Tongue (tissue), 2 donors: ENCODE results near the gene ST6GAL1. TPM values are rescaled to one million over a fixed set of nuclear protein-coding genes. Genes with fewer than 3 reads are reported as not detected.
"Not testable (repeated sequence)": the region's sequence is repeated elsewhere in the genome, so short reads cannot be mapped to it uniquely, and the experiment has no call there.

Experiments
- DNase-seq: peaks from one replicate; pipeline ENCODE4 v3.0.0-alpha.2; 2015
- total RNA-seq: library from RNA; depleted of rRNA; stranded (reverse); fragments of >200 nt; gene quantifications from one replicate; pipeline ENCODE4 v1.2.3, GENCODE V29; 2014

The ST6GAL1 gene
- total RNA-seq, 1 donor from 2014 or later = 34.3 TPM

DNA sequence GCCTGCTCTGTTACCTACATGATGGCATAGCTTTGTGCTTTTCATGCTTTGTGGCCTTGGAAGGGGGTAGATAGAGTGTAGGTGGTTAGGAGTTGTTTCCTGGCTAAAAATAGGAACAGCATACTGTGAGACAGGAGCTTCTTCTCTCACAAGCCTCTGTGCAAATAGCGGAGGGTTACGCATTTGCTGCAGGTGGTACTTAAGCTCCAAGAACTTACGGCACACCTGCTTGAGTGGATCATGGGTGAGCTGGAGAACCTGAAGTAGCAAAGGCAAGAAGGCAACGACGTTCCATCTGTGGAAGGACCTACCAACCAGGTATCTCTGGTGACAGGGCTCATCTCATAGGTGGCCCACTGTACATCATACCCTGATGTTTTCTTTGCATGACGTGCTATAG, 66.0 kb downstream of the ST6GAL1 start:
- DNase-seq = no peak

DNA sequence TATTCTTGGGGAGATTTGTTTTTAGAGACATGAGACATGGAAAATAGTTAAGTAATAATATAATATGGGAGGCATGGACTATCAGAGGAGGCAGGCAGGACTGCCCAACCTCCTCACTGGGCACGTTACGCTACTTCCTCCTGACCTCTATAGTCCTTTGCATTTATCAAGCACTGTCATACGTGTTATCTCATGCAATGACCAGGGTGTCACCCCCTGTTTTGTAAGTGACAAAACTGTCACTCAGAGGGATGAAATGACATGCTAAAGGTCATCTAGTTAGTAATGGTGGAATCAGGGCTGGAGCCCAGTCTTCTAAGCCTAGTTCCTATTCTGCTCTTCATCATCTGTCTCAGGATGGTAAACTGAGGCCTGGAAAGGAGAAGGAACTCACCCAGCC, 66.7 kb downstream of the ST6GAL1 start:
- no peak for DNase-seq

DNA sequence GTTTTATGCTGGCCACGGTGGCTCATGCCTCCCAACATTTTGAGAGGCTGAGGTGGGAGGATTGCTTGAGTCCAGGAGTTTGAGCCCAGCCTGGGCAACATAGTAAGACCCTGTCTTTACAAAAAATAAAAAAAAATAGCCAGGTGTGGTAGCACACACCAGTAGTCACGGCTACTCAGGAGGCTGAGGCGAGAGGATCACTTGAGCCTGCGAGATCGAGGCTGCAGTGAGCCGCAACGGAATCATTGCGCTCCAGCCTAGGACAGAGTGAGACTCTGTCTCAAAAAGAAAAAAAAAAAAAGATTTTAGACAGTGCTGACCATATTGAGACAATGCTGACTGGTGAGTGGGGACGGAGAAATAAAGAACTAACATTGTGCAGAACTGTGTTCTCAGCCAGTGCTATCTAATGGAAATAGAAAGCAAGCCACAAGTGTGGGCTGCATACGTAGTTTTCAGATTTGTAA, 67.2 kb downstream of the ST6GAL1 start:
- DNase-seq = no peak

DNA sequence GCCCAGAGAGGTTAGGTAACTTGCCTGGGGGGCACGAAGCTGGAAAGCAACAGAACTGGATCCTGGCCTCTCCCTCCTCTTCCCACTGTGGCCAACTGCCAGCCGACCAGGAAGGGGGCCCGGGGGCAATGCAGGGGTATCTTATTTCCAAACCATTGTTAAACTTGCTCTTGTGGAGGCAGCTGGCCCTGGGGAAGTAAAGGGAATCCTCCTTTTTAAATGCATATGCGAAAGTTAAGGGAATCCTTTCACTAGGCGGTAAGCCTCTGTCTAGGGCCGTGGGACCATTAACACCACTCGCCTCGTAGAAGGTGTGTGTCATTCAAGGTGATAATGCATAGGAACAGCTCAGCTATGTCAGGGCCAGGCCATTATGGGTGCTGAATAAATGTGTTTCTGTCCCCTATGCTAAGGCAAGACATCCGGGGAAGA, 68.6 kb downstream of the ST6GAL1 start:
- DNase-seq = peak; percentile 35

DNA sequence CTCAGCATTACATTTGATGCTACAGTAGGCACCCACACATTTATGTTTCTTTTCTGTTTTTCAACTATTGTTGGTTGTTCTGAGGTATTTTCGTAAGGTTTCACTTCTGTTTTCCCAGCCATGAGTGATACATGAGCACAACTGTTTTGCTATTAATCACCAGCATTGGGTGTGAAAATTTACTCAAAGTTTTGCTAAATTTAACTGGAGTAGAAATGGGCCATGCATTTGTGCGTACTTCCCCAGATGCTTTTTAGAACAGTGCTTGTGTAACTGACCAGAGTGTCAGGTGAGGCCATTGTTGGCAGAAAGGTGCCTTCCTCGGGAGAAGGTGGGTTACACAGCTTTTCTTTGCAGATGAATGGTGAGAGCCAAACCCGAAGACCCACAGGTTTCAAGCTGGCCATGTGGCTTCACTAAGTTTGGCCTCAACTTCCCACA, 70.4 kb downstream of the ST6GAL1 start:
- DNase-seq = no peak

DNA sequence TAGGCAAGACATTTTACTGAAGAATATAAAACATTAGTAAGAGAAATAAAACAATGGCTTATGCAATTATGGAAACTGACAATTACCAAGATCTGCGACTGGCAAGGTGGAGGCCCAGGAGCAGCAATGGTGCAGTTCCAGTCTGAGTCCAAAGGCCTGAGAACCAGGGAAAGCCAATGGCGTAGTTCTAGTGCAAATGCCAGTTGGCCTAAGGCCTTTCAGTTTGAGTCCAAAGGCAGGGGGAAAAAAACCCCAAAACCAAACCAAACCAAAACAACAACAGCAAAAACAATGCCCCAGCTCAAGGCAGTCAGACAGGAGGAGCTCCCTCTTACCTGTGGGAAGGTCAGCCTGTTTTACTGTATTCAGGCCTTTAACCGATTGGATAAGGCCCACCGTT, 72.6 kb downstream of the ST6GAL1 start:
- DNase-seq = no peak

DNA sequence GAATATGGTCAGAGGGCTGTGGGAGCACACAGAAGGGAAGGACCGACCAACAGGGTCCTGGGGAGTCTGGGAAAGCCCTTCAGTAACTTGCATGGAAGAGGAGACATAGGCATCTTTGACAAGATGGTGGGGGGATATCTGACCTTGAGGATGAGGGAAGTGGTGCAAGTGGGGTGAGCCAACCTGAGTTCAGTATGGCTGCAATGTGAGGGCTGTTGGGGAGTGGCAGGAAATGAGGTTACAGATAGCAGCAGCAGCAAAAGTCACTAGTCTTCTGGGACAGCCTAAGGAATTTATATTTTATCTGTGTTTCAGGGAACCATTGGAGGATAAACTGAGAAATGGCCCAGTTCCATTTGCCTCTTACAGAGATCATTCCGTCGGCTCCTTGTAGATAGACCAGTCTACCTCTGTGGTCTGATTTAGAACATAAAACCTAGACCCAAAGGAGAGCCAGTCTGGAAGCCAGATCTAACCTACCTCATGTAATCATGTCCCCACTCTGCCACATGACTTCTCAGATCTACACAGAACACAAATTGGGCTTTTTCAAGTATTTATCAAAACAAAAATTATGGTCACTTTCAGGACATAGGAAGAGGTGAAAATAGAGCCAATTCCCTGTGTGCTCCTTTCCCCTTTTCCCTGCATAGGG, 75.6 kb downstream of the ST6GAL1 start:
- DNase-seq = no peak

DNA sequence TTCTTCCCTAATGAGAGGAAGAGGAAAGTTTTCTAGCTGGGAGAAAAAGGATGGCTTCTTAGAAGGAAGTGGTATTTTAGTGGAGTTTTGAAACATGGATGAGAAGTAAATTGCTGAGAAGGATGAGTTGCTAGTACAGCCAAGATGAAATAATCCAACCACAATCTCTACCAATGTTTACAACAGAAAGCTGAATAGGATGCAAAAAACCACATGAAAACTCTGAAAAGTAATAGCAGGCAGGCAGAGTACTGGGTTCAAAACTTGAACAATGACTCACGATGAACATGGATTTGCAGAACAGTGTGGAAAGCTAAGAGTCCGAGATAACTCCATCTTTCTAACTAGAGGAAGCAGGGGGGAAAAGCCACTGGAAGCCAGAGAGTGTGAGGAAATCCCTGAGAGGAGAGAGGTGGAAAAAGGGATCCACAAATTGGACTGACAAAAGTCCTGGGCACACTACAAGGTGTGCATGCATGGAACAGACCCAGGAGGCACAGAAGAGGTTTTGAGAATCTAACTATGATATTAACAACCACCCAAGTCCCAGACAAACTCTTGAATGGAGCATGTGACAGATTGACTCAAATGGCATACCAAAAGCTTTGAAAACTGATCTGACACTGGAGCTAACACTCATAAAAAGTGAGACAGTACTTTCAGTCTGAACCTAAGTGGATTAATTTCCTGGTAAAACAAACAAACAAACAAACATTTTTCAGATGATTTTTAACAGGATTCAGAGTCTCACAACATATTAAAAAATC, 76.7 kb downstream of the ST6GAL1 start:
- no peak for DNase-seq

DNA sequence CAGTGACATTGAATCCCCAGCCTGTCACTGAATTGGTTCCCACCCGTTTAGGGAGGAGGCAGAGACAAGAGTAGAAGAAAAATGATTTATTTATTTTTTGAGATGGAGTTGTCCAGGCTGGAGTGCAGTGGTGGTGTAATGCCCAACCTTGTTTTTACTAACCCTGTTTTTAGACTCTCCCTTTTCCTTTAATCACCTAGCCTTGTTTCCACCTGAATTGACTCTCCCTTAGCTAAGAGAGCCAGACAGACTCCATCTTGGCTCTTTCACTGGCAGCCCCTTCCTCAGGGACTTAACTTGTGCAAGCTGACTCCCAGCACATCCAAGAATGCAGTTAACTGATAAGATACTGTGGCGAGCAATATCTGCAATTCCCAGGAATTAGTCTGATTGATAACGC, 80.1 kb downstream of the ST6GAL1 start:
- not testable (repeated sequence) for DNase-seq

DNA sequence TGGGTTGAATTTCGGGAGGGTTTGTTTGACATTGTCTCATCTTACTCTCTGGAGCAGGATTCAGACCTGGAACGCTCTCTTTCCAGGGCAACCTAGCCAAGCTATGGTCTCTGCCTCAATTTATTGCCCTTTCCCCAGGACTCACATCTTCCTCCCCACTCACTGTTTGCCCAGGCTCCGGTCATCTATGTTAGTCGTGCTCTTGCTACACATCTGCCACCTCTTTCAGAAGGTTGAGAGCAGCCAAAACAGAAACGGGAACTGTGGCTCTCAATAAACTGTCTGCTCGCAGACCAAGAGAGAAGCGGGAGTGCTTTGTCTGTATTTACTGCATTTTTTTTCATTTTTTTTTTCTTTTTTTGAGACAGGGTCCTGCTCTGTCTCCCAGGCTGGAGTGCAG, 81.6 kb downstream of the ST6GAL1 start:
- DNase-seq = no peak

DNA sequence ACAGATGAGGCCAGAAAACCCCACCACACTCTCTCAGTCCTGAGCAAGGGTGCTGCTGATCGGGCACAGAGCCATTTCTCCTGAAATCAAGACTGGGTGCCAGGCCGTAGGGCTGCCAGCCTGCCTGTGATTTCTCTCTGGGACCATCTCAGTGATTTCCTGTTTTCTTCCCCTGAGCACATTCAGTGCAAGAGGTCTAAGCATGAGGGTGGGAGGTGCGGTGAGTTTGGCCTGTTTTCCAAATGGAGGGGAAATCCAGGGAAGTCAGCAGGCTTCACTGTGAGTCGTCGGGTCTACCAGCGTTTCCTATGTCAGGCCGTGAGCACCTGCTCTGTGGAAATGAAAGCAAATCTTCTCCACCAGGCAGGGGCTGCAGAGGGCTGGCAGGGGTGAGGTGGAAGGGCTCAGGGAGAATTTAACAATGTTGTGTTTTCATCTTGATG, 82.3 kb downstream of the ST6GAL1 start:
- DNase-seq = peak; percentile 16

DNA sequence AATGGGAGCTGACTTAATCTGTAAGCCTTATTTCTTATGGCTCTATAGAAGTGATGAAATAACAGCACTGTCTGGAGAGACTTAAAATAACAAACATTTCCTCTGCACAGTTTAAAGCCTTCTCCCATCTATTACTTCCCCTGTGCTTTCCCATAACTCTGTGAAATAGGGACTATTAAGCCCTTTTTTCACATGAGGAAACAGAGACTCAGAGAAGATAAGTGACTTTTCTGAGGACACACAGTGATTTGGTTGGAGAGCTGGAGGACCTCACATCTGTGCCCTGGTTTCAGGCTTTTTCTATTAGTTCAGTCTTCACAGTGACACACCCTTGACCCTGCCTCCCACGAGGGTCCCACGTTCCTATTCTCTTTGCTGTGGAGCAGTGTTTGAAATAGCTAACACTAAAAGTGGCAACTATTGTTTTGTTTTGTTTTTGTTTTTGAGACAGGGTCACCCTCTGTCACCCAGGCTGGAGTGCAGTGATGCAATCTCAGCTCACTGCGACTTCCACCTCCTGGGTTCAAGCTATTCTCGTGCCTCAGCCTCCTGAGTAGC, 82.9 kb downstream of the ST6GAL1 start:
- no peak for DNase-seq

DNA sequence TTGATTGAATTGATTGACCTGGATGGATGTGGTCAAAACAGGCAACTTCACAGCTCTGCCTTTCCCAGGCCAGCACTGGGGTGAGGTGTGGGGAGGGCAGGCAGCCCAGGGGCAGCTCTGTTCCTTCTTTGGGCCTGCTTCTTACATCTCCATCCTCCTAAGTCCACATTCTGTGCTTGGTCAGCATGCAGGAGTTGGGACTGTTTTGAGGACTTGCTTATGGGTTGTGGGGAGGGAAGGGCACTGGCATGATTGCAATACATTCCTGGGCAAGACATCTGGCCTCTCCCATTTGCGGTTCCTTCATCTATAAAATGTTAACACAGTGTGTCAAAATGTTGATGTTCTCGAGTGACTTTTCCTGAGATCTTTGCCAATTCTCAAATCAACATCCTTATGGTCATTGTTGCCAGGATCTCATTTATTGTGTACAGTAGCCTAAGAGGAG, 84.1 kb downstream of the ST6GAL1 start:
- no peak for DNase-seq

DNA sequence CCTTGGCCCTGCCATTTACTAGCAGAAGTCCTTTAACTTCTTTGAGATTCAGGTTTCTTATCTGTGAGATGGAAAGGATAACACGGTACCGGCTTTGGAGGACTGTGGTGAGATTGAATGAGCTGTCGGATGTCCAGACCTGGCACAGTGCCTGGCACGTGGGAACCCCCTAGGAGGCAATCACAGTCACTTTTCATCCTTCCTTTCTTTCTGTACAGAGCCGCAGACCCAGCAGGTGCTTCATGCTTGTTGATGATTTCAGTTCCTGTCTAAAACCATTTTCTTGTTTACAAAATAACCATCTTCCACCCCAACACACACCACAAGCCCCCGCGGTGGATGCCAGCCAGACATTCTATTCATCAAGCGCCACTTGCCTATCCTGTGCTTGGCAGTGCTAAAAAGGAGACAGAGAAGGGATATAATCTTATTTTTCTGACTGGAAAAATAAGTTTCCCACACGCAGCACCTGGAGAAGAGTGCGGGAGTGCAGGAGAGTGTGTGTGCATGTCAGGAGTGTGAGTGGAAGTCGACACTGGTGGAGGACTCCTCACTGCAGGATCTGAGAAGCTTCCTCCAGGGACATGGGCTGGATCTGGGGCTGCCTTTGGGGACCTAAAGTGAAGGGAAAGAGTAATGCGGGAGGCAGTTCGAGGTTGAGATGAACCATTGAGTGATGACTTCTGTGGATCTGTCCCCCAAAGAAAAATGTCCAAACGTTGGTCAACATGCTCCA, 85.7 kb downstream of the ST6GAL1 start:
- no peak for DNase-seq

DNA sequence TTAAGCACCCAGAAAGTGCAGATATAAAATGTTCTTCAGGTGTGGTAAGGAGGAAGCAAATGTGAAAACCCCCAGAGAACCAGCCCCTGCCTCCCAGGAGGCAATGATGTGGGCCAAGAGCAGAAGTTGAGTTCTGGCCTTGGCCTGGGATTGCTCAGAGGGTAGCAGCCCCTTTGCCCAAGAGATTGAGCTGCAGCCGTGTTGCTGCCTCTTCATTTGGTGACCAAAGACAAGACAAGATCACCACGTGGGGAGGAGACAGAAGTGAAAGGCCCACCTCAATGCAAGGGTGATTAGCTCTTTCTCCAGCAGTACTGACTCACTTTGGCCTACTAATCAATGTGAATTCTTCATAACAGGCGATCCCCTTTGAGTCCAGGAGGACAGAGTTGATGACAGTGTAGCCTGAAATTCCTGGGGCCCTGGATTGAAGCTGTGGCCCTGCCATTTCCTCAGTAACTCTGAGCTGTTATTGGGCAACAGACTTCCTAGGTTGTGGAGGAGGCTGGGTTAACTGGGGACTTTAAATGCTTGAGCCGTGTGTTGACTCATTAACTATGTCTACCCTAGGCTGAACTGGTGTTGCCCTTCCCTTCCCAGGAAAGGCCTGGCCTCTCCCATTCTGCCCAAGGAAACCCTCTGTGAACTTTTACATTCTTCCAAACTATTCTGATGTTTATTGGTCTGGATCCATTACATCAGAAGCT, 86.5 kb downstream of the ST6GAL1 start:
- no peak for DNase-seq

DNA sequence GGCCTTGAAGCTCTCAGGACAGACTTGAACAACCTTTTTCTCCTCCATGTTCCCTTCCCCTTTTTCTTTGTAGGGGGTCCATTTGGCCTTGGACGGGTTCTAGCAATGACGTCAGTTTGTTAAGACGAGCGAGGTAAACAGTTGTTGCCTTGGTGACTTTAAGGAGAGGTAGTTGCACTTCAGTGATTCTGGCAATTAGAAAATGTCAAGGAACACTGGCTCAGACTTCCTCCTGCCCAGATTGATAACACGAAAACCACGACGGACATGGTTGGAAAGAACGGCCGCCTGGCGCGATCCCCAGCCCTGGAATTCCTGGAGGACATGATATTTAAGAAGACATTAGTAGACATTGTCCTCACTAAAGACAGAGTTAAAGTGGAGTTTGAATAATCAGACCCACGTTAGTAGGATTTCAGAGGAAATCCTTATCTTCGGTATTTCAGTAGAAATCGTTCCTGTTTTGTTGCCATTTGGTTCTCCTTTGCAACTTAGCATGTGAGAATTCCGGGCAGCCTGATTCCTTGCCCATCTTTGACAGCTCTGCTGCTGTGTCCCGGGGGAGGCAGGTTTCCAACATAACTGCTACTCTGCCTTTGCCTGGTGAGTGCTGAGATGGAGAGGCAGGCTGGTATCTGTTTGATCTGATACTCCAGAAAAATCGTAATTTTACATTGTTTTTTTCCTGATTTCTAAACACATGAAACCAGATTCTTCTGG, 87.3 kb downstream of the ST6GAL1 start:
- DNase-seq = no peak

DNA sequence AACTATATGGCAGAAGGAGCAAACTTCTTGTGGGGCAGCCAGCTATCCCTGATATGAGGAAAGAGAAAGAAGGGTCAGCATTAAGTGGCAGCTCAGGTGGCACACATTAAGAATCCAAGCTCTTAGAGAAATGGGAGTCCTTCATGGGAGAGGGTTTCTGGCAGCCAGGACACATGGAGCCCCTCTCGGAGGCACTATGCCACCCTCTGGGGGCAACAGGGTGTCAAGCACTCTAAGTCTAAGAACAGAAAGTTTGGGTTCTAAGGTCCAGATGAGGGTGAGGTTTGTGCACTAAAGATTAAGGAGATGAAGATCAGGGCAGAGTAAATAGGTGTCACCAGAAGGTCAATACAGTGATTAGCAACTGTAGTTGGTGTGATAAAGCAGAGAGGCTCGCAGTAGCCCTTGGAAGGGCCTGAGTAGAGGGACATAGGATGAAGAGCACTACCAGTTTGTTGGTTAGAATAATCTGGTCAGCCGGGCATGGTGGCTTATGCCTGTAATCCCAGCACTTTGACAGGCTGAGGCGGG, 89.3 kb downstream of the ST6GAL1 start:
- no peak for DNase-seq

DNA sequence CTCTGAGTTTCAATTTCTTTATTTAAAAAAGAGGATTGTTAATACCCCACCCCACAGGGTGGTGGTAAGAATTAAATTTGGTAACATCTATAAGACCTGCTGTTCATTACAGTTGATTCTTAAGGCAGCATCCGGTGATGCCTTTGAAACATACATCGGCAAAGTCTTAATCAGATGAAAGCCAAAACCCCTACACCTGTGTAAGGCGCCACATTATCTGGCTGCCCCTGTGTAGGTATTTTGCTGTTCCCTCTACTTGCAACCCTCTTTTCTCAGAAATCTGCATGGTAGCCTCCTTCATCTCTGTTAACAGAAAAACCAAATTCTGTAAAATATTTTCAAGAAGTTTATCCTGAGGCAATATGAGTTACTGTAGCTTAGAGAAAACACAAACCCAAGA, 90.0 kb downstream of the ST6GAL1 start:
- no peak for DNase-seq

DNA sequence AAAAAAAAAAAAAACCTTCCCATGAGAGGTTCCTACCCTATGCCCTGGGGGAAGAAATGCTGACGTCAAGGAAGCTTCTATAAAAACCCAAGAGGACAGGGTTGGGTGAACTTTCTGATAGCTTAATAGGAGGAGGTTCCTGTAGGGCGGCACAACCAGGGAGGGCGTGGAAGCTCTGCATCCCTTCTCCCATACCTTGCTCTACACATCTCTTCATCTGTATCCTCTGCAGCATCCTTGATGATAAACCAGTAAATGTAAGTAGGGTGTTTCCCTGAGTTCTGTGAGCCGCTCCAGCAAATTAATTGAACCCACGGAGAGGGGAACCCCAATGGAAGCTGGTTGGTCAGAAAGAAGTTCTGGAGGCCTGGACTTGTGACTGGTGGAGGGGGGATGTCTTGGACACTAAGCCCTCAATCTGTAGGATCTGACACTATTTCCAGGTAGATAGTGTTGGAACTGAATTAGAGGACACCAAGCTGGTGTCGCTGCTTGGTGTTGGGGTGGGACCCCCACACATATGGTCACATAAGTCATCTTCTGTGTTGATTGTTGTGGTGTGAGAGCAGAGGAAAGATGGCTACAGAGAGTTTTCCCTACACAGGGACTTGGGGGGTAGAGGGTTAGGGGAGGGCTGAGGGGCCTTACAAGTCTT, 91.5 kb downstream of the ST6GAL1 start:
- DNase-seq = no peak

DNA sequence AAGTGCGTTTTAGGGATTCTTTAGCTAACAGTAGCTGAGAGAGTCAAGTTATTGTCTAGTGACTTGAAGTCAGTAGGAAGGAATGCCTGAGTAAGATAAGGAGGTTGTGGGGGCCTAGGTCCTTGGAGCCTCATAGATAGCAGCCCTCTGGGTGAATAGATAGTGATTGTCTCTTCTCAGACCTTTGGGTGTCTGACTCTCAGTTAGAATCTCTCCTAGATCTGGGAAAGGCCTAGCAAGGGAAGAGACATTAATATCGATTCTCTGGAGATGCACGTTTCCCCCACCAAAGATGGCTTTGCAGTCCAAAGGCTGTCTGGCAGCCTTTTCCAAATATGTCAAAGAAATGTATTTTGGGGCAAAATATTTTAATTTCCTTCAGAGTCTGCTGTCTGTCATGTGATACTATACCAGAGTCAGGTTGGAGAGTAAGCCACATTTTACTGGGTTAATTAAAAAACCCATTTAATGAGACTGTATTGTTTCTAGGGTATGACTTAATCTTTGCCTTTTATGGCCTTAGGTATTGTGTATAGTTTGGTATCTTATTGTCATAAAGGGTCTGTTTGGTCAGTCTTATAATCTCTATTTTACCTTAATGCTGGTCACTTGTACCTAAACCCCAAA, 92.2 kb downstream of the ST6GAL1 start:
- no peak for DNase-seq
